Measurements from ENCODE around the gene FOXO3B.
"Not testable (repeated sequence)": the region's sequence is repeated elsewhere in the genome, so short reads cannot be mapped to it uniquely, and the experiment has no call there.

DNA sequence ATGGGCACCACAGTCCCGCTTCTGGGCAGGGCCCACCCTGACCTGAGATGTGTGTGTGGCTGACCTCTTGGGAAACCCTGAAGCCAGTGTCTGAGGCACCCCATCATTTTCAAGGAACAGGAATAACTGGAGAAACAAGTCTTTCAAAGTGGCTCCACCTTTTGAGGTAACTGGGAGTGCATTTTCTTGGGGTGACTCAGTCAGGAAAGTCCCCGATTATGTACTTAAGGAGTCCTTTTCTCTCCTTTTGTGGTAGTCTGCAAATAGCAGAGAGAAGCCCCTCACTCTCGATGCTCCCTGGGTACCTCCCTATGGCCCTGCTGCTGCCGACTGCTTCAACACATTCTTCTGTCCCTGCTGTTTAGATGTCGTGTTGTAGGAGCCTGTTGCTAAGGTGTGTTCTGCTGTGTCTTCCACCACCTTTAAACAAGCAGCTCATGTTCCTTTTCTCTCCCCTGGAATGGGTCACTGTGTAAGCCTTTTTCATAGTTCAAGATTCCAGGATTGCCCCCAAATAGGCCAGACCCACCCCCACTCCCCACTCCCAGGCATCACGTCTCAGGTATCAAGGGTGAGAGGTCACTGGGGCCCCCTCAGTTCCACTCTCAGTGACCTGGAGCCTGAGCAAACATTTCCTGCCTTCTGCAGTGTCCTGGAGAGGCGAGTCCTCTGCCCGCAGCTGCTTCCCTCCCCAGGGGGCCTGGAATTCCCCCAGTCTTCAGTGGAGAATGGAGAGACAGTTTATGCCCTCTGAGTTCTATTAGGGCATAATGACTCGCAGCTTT lies 36.7 kb upstream of the FOXO3B start:
- not testable (repeated sequence) for TF ChIP-seq TAF1, POLR2A (IDR thresholded peaks at IDR 0.05; ENCODE audit: low read depth, low read length)
